Hepatocyte (in vitro differentiated cells): Measurements from ENCODE around the gene ADGRB2.
A peak's percentile ranks its signal among the peaks of the same experiment; 100 is the strongest.

ENCODE experiments used
- EZH2 ChIP-seq: fragments of 200-600 bp; sonication (generic); IDR thresholded peaks from 2 replicates; pipeline ENCODE4 v1.6.1; 2016; ENCODE audit warnings: antibody characterized with exemption, mild to moderate bottlenecking, borderline replicate concordance
- TF ChIP-seq, protein P1 (sequence below): fragments of 200-600 bp; sonication (generic); IDR thresholded peaks from 2 replicates; pipeline ENCODE4 v1.5.1; 2016; ENCODE audit warnings: antibody characterized with exemption, mild to moderate bottlenecking; ENCODE audit not compliant: poor library complexity

DNA sequence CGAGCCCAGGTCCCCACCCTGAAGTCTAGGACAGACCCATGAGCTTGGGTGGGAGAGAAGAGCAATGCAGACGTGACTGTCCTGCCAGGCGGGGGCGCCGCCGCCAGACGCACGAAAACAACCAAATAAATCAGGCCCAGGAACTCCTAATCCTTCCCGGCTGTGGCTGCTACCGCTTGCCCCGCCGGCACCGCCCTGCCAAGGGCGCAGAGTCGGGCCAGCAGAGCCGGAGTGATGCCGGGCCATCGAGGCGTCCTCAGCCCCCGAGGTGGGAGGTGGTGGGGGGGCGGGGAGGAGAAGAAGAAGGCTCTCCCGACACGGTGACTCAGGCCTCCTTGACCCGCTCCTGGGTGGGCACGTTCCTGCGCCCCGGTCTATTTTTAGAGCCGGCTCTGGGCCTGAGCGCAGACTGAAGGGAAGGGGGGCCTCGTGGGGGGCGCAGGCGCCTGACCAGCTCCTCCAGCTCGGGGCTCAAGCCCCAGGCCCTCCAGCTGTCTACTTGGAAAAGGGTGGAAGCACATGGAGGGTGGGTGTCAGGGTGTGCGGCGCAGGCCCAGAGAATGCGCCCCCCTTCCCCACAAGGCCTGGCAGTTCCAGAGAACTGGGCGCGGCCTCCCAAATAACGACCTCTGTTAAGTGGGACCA lies 49.6 kb downstream of the ADGRB2 start:
- TF ChIP-seq, protein P1, sequence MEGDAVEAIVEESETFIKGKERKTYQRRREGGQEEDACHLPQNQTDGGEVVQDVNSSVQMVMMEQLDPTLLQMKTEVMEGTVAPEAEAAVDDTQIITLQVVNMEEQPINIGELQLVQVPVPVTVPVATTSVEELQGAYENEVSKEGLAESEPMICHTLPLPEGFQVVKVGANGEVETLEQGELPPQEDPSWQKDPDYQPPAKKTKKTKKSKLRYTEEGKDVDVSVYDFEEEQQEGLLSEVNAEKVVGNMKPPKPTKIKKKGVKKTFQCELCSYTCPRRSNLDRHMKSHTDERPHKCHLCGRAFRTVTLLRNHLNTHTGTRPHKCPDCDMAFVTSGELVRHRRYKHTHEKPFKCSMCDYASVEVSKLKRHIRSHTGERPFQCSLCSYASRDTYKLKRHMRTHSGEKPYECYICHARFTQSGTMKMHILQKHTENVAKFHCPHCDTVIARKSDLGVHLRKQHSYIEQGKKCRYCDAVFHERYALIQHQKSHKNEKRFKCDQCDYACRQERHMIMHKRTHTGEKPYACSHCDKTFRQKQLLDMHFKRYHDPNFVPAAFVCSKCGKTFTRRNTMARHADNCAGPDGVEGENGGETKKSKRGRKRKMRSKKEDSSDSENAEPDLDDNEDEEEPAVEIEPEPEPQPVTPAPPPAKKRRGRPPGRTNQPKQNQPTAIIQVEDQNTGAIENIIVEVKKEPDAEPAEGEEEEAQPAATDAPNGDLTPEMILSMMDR: peak; percentile 51
- TF ChIP-seq EZH2: no peak
